Measurements from ENCODE around the gene SEC14L1.
A peak's percentile ranks its signal among the peaks of the same experiment; 100 is the strongest.
"Not testable (repeated sequence)": the region's sequence is repeated elsewhere in the genome, so short reads cannot be mapped to it uniquely, and the experiment has no call there.

The SEC14L1 gene

DNA sequence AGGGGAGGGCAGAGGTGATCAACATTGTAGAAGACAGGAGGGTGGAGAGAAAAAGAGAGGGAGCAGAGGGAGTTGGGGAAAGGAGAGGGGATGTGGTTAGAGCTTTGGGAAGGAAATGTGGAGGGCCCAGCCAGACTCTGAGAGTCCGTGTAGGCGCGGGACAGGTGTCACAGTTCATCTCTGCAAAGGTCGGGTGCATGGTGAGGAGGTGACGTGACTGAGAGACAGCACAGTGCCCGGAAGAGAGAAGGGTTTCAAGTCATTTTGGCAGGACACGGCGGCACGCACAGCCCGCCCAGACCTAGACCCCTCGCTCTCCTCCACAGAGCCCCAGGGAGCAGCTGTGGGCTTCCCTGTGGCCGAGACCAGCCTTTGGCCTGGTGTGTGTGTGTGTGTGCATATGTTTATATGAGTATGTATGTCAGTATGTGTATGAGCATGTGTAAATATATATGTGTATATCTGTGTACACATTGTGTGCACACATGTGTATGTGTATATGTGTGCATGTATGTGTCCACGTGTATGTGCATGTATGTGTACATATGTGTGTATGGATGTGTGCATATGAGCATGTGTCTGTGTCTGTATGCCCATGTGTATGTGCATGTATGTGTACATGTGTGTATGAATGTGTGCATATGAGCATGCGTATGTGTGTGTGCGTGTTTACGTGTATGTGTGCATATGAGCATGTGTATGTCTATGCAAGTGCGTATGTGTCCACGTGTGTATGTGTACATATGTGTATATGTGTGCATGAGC, 104.6 kb downstream of the SEC14L1 start:
- peak in 1 of 2 experiments; percentile 11 for DNase-seq

DNA sequence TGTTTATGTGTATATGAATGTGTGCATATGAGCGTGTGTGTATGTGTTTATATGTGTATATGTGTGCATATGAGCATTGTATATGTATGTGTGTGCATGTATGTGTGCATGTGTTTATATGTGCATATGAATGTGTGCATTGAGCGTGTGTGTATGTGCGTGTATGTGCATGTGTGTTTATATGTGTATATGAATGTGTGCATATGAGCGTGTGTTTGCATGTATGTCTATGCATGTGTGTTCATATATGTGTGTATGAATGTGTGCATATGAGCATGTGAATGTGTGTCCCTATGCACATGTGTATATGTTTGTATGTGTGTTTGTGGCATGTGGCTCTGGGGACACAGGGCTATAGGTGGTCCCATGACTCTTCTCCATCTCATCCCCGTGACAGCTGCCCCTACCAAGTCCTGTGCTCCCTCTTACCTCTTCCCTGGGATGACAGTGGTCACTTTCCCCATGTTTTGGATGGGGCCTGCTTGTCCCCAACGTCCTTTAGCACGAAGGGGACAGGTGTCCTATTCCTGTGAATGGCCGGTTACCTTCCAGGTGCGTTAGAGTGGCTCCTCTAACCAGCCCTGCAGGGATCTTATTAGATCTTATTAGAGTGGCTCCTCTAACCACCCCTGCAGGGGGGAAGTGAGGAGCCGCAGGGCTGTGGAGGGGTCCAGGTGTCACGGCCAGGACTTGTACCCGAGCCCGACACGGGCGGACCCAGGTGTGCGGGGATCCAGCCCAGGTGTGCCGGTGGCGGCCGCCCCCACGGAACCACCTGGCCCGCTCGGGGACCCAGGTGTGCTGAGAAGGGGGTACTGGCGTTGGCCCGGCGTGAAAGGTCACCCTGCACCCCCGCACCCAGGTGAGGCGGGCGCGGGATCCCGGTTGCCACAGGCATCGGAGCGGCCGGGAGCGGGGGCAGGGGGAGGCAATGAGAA, 105.6 kb downstream of the SEC14L1 start:
- no peak for DNase-seq

DNA sequence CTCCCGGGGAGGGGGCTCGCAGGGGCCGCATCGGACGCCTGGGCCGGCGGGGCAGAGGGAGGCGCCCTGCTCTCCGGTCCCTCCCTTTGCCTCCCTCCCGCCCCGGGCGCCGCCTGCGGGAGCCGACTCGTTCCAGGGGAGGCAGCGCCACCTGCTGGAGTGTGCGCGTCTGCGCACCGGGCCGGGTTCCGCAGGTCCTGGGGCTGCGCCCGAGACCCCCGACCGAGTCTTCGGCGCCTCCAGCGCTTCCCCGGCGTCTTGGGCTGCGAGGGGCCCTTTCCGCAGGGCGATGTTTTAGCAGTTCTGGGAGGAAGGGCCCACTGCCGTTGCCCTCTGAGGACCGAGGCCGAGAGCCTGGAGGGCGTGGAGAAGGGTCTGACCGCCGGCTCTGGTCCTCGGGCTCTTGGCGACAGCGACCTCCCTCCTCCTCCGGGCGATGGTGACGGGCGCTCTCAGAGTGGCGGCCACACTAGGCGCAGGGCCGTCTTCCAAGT, 106.3 kb downstream of the SEC14L1 start:
- DNase-seq = peak; percentile 92 to 93

DNA sequence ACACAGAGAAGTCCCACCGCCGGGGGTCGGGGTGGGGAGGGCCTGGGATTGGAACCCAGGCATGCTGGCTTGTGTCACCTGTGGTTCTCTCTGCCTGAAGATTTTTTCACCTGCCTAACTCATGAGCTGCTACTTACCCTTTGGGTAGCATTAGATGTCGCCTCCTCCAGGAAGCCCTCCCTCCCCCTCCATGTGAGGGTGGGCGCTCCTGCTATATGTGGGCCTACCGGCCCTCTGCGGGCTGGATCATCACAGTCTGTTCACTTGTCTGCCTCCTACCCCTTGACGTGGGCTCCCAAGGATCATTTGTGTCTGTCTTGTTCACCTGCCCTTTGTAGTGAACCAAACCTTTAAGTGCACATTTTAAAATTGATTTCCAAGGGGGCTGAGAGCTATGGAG, 106.8 kb downstream of the SEC14L1 start:
- DNase-seq = no peak

GRCh38 chr17:77248216-77249114, 107.7 kb downstream of the SEC14L1 start:
- DNase-seq = no peak

DNA sequence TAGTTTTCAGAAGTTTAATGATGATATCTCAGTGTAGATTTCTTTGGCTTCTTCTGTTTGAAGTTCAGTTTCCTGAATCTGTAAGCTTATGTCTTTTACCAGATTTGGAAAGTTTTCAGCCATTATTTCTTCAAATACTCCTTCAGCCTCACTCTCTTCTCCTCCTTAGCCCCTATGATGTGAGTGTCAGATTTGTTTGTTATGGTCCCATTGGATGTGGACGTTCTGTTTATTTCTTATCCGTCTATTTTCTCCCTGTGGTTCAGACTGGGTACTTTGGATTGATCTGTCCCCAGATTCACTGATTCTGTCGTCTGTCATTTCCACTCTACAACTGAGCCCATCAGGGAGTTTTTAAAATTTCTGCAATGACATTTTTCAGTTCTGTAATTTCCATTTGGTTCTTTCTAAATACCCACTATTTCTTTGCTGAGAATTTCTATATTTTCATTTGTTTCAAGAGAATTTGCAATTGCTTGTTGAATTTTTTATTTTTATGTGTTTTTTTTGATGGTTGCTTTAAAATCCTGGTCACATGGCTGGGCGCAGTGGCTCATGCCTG, 110.9 kb downstream of the SEC14L1 start:
- DNase-seq = no peak

DNA sequence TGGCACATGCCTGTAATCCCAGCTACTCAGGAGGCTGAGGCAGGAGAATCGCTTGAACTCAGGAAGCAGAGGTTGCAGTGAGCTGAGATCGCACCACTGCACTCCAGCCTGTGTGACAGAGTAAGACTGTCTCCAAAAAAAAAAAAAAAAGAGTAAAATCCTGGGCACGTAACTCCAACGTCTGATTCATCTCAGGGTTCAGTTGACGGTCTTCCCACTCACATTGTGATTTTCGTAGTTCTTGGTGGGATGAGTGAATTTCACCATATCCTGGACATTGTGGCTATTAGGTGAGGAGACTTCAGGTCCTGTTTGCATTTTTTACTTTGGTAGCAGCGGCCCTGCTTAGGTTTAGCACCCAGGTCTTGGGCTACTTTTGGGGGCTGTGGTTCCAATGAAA, 111.5 kb downstream of the SEC14L1 start:
- not testable (repeated sequence) for DNase-seq

DNA sequence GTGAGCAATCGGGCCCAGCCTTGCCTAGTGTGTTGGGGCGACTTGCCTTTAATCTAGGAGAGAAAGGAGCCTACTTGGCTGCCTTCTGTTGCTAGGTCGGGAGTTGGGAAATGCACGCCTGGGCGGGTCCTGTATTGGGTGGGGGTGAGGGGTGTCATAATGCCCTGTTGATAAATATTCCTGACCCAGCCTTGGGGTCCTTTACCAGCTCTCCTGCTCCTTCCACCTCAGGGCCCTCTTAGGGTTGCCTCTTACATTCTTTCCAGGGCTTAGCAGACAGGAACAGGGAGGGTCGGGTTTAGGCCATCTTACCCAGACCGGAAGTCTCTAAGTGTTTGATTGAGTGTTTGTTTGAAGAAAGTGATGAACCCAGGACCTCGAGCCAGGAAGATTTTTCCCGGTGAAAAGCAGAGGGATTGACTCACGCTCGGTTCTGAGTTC, 112.9 kb downstream of the SEC14L1 start:
- no peak for DNase-seq

- no peak for DNase-seq
Measured at GRCh38 chr17:77254951-77255825, 114.4 kb downstream of the SEC14L1 start.

GRCh38 chr17:77255970-77256369, 115.2 kb downstream of the SEC14L1 start:
- DNase-seq = not testable (repeated sequence)

DNA sequence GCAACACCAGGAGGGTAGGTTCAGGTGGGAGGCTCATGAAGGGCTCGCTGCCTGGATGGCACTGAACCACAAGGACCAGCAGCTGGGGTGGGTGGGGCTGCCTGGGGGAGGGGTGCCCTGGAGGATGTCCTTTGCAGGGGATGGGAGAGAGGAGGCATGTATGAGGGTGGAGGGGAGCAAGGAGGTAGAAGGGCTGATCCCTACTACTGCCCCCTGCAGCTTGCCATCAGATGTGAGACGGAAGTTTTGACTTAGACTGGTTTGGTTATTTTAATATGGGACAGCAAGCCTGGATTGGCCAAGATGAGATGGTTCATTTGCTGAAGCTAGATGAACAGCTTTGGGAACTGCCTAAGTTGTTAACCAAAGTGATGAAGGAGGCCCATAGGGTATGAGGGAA, 115.9 kb downstream of the SEC14L1 start:
- DNase-seq = no peak

DNA sequence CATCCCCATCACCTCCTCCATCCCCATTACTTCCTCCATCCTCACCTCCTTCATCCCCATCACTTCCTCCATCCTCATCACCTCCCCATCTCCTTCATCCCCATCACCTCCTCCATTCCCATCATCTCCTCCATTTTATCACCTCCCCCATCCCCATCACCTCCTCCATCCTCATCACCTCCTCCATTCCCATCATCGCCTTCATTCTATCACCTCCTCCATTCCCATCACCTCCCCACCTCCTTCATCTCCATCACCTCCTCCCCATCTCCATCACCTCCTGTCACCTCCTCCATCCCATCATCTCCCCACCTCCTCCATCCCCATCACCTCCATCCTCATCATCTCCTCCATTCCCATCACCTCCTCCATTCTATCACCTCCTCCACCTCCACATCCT, 116.4 kb downstream of the SEC14L1 start:
- DNase-seq = no peak

- no peak for DNase-seq
Measured at GRCh38 chr17:77257596-77258458, 117.1 kb downstream of the SEC14L1 start.

DNA sequence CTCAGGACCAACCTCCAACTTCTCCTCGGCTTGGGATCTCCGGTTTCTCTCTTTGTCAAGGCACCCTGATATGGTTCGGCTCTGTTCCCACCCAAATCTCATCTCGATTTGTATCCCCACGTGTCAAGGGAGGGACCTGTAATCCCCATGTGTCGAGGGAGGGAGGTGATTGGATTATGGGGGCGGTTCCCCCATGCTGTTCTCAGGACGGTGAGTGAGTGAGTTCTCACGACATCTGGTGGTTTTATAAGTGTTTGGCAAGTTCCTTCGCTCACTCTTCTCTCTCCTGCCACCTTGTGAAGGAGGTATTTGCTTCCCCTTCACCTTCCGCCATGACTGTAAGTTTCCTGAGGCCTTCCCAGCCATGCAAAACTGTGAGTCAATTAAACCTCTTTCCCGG, 117.9 kb downstream of the SEC14L1 start:
- DNase-seq = no peak

GRCh38 chr17:77264617-77265230, 124.0 kb downstream of the SEC14L1 start:
- DNase-seq = no peak

- no peak for DNase-seq
Measured at GRCh38 chr17:77266213-77266612, 125.4 kb downstream of the SEC14L1 start.

All from activated CD4-positive, alpha-beta T cell treated with anti-CD3 and anti-CD28 coated beads, Interleukin-2, amount 50 U/mL, for 48 hours (primary cell).